HG03460 (cell line): Measurements from ENCODE around the gene WDR54.
"Not testable (repeated sequence)": the region's sequence is repeated elsewhere in the genome, so short reads cannot be mapped to it uniquely, and the experiment has no call there.

Source experiments
- ATAC-seq: cut with Tn5 transposase; IDR thresholded peaks from one replicate; pipeline ENCODE4 v1.9.1; 2021; ENCODE audit not compliant: unreplicated experiment

Gene WDR54

GRCh38 chr2:74427551-74427950, 6.0 kb downstream of the WDR54 start:
- no peak for ATAC-seq

GRCh38 chr2:74428675-74429074, 7.1 kb downstream of the WDR54 start:
- no peak for ATAC-seq

GRCh38 chr2:74429487-74430451, 8.2 kb downstream of the WDR54 start:
- no peak for ATAC-seq

GRCh38 chr2:74430502-74430901, 9.0 kb downstream of the WDR54 start:
- no peak for ATAC-seq

GRCh38 chr2:74436111-74436805, 14.7 kb downstream of the WDR54 start:
- ATAC-seq = no peak

GRCh38 chr2:74436848-74437695, 15.5 kb downstream of the WDR54 start:
- ATAC-seq = no peak

- ATAC-seq = no peak
Observed at GRCh38 chr2:74438248-74438647, 16.7 kb downstream of the WDR54 start.

- no peak for ATAC-seq
Observed at GRCh38 chr2:74439373-74439772, 17.8 kb downstream of the WDR54 start.

GRCh38 chr2:74439803-74440377, 18.4 kb downstream of the WDR54 start:
- ATAC-seq = no peak

GRCh38 chr2:74440378-74441169, 19.0 kb downstream of the WDR54 start:
- peak; percentile 75 for ATAC-seq

- ATAC-seq = peak; percentile 22
Observed at GRCh38 chr2:74441170-74441689, 19.7 kb downstream of the WDR54 start.

- peak; percentile 50 for ATAC-seq
Observed at GRCh38 chr2:74441690-74442482, 20.4 kb downstream of the WDR54 start, which contains the start of gene RTKN. RTKN (minus strand) TSS chr2:74441937; CDS start chr2:74441816, 121 bp downstream.

- not testable (repeated sequence) for ATAC-seq
Observed at GRCh38 chr2:74442483-74443297, 21.2 kb downstream of the WDR54 start.

- ATAC-seq = no peak
Observed at GRCh38 chr2:74444498-74445318, 23.2 kb downstream of the WDR54 start.

- ATAC-seq = no peak
Observed at GRCh38 chr2:74447230-74447999, 25.9 kb downstream of the WDR54 start.

GRCh38 chr2:74448771-74449170, 27.2 kb downstream of the WDR54 start:
- ATAC-seq = no peak
